Measurements from ENCODE around the gene BMAL2.

- no peak for TF ChIP-seq RORB (CRISPR knock-in tag; IDR thresholded peaks at IDR 0.05)
- TF ChIP-seq STAT6 (CRISPR knock-in tag; conservative IDR thresholded peaks at IDR 0.05; ENCODE audit: low read depth) = no peak
- TF ChIP-seq CTCF (IDR thresholded peaks at IDR 0.05) = no peak
- TF ChIP-seq PREB (CRISPR knock-in tag; IDR thresholded peaks at IDR 0.05; ENCODE audit: borderline replicate concordance) = no peak
- TF ChIP-seq MXD4 (CRISPR knock-in tag; IDR thresholded peaks at IDR 0.05; ENCODE audit: borderline replicate concordance) = no peak
- TF ChIP-seq ZBTB21 (CRISPR knock-in tag; IDR thresholded peaks at IDR 0.05; ENCODE audit: borderline replicate concordance) = no peak
- no peak for TF ChIP-seq NFYB (CRISPR knock-in tag; conservative IDR thresholded peaks at IDR 0.05; ENCODE audit: low read depth)
- TF ChIP-seq ATF2 (CRISPR knock-in tag; IDR thresholded peaks at IDR 0.05; ENCODE audit: borderline replicate concordance, low read depth) = no peak
- TF ChIP-seq NFE2L1 (CRISPR knock-in tag; IDR thresholded peaks at IDR 0.05) = no peak
- TF ChIP-seq TCF7 (CRISPR knock-in tag; IDR thresholded peaks at IDR 0.05; ENCODE audit: low read depth) = no peak
- no peak for TF ChIP-seq FOXP1 (CRISPR knock-in tag; IDR thresholded peaks at IDR 0.05; ENCODE audit: borderline replicate concordance)
- no peak for TF ChIP-seq ARID4B (CRISPR knock-in tag; IDR thresholded peaks at IDR 0.05; ENCODE audit: borderline replicate concordance)
- no peak for TF ChIP-seq ZNF512 (CRISPR knock-in tag; IDR thresholded peaks at IDR 0.05; ENCODE audit: borderline replicate concordance)
Observed at GRCh38 chr12:27304856-27305255, 27.8 kb upstream of the BMAL2 start.

Data from WTC11 (cell line).